Measurements from ENCODE around the gene NETO1.

The NETO1 gene

DNA sequence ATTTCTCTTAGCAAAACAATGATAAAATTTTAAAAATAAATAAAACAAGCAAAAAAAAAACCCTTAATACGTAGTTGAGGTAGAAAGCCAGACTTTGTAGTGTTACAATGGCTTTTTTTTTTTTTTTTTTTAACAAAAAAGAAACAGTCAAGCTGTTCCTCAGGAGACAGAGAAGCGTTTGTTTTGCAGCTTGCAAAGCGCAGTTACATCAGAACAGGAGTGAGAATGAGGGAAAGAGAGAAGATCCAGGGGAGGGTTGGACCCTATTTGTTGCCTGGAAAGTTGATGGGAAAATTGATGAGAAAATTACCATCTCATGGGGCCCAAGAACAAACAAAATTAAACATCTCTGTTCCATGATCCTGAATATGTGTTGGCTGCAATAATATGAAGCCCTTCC is 146.5 kb downstream of the NETO1 start:
- no peak for DNase-seq

DNA sequence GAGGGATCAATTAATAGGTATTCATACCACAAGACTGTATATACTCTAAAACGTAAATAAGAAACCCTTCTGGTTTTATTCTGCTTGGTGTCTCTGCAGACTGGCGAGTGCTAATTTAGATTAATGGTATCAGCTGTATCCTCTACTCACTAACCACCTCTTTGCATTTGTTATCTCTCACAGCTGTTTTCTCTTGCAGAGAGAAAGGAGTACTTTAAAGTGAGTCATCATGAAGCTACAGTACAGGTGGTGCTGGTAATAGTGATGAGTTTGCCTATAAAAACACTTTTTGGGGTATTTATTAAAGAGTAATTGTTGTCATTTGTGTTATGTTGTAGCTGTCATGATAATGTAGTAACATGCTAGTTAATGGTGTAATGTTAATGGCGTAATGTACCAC is 147.7 kb downstream of the NETO1 start:
- DNase-seq, result no peak

DNA sequence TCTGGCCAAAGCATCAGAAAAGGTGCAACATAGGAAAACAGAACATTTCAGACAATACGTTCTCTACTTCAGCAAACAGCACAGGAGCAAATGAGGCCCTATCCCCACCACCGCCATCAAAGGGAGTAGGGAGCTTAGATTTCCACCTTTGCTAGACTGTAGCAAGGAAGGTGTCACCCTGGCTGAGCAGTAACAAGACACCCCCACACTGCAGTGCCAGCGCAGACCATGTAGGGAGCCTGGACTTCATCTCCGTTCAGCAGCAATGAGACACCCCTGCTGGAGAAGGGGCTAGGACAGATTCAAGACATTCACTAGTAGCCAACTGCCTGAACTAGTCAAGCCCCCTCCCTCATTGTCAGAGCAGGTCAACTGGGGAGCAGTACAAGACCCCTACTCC is 163.6 kb downstream of the NETO1 start:
- no peak for DNase-seq

DNA sequence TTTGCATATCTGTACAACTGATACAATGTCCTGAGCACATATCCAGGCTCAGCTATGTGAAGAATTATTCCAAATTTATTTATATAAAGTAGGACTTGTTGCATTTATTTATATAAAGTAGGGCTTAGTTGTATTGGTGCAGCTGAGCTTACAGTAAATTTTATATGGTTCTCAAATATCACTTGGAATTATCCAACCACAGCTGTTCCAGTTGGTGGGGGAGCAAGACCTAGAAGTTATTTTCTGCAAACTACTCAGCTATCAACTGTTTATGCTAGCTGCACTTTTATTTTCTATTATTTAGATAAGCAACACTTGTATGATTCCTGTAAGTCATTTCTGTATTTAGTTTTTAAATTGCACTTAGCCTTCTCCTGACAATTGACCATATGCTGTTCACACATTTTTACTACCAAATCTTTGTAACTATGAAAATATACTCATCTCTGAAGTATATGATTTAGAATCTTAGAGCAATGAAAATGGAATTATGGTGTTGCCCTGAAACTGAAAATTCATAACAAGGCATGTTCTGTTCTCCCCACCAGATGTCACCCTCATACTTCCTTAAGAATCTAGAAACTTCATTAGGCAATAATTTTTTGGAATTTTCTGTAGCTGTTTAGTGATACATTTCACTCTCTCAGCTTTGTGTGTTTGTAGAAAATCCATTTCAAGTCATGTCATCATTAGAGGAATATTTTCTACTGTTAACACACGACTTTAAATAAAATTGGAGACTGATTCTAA is 166.7 kb downstream of the NETO1 start:
- no peak for DNase-seq

DNA sequence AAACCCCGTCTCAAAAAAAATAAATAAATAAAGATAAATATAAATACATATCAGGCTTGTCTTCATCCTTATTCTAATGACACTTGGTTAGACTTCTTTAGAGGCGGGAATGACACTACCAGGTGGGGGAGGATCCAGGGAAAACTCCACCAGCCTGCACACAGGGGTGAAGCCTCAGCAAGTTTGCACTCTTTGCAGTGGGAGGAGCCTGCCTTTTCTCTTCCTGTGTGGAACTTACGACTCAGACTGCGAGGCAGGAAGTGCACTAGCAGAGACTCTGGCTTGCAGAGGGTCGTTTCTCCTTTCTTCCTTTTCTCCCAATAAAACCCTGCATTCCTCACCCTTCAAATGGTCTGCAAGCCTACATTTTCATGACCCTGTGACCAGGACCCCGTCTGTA is 170.1 kb downstream of the NETO1 start:
- no peak for DNase-seq

DNA sequence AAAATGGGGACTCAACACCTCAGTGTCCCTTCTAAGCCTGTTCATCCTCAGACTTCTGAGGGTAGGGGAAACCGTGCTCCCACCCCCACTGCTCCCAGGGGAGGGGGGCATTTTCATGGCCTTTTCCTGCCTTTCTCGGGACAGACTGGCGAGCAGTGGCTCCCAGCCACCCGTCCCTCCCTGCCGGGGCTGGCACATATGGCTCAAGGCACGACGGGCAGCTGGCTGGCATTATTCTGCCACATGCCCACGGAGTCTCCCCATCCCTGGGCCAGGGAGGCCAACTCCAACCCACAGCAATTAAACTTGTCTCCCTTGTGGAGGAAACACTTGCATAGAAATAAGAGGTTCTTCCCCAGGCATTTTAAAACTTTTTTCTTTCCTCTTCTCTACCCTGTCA is 175.2 kb downstream of the NETO1 start:
- no peak for DNase-seq
